IMR-90 (cell line): ENCODE measurements around the gene DPF3. TPM values are rescaled to one million over a fixed set of nuclear protein-coding genes. Genes with fewer than 3 reads are reported as not detected.

Source experiments
- ATAC-seq: fragments of 200-7000 bp; cut with Tn5 transposase; 2 replicates; pipeline ENCODE4 v1.9.1; 2020; ENCODE audit warnings: low read depth, mild to moderate bottlenecking, moderate library complexity
- BruUV-seq: library from RNA; stranded (reverse); fragments of 400-500 nt; replicated peaks from 2 replicates; lab custom pipeline; 2021; lab: Mats Ljungman, UMichigan
- CTCF ChIA-PET: fragments of 300-600 bp; formaldehyde crosslinking; extraction: SDS; loops from one replicate; lab custom pipeline; 2021; ENCODE audit warnings: antibody characterized with exemption; lab: Yijun Ruan, JAX
- POLR2A ChIA-PET: fragments of 300-600 bp; sonication (Branson Sonifier 250); formaldehyde crosslinking; loops from one replicate; lab custom pipeline; 2022; ENCODE audit warnings: antibody characterized with exemption; ENCODE audit not compliant: unreplicated experiment; lab: Charles Lee
- DNase-seq: peaks from one replicate; pipeline ENCODE4 v3.0.0; 2013
- H2AFZ ChIP-seq: replicated peaks from 2 replicates; pipeline ENCODE3; 2013; ENCODE audit warnings: low read length, mild to moderate bottlenecking; ENCODE audit not compliant: poor library complexity
- H2AK5ac ChIP-seq: 2 replicates; pipeline ENCODE4 v1.6.1; 2013; ENCODE audit warnings: low read depth, low read length, inconsistent platforms
- H2AK9ac ChIP-seq: replicated peaks from 2 replicates; pipeline ENCODE3; 2013; ENCODE audit warnings: mild to moderate bottlenecking, low read depth, low read length, moderate library complexity; ENCODE audit not compliant: poor library complexity
- H2BK120ac ChIP-seq: 2 replicates; pipeline ENCODE4 v1.6.1; 2013; ENCODE audit warnings: low read depth, low read length, inconsistent platforms
- H2BK15ac ChIP-seq: 3 replicates; pipeline ENCODE4 v1.6.1; 2013; ENCODE audit warnings: low read depth, low read length, inconsistent platforms
- H2BK20ac ChIP-seq: 2 replicates; pipeline ENCODE4 v1.6.1; 2013; ENCODE audit warnings: low read depth, mild to moderate bottlenecking, inconsistent platforms, low read length, moderate library complexity
- H2BK5ac ChIP-seq: 2 replicates; pipeline ENCODE4 v1.6.1; 2013; ENCODE audit warnings: mild to moderate bottlenecking, low read depth, low read length, inconsistent platforms; ENCODE audit not compliant: poor library complexity, severe bottlenecking
- H3K14ac ChIP-seq: replicated peaks from 2 replicates; pipeline ENCODE4 v1.6.1; 2013; ENCODE audit warnings: low read depth, low read length, inconsistent platforms
- H3K18ac ChIP-seq: 2 replicates; pipeline ENCODE4 v1.6.1; 2013; ENCODE audit warnings: low read depth, low read length, control low read depth
- H3K23ac ChIP-seq: 2 replicates; pipeline ENCODE4 v1.6.1; 2013; ENCODE audit warnings: low read depth, low read length, inconsistent platforms
- H3K27ac ChIP-seq: 2 replicates; pipeline ENCODE4 v1.5.1; 2013; ENCODE audit warnings: mild to moderate bottlenecking, control low read depth, low read length; ENCODE audit not compliant: insufficient read depth
- H3K27me3 ChIP-seq: 2 replicates; pipeline ENCODE4 v1.6.1; 2013; ENCODE audit warnings: low read length; ENCODE audit not compliant: control insufficient read depth, insufficient read depth
- H3K36me3 ChIP-seq: 2 replicates; pipeline ENCODE4 v1.6.1; 2013; ENCODE audit warnings: low read length, mixed read lengths; ENCODE audit not compliant: control insufficient read depth, insufficient read depth
- H3K4ac ChIP-seq: 2 replicates; pipeline ENCODE4 v1.6.1; 2013; ENCODE audit warnings: low read depth, low read length, inconsistent platforms
- H3K4me1 ChIP-seq: 2 replicates; pipeline ENCODE4 v1.6.1; 2013; ENCODE audit warnings: low read length, mixed read lengths; ENCODE audit not compliant: control insufficient read depth, insufficient read depth
- H3K4me2 ChIP-seq: 2 replicates; pipeline ENCODE4 v1.6.1; 2013; ENCODE audit warnings: low read depth, mild to moderate bottlenecking, control low read depth, low read length, moderate library complexity
- H3K4me3 ChIP-seq: 2 replicates; pipeline ENCODE4 v1.5.1; 2013; ENCODE audit warnings: low read depth, mild to moderate bottlenecking, control low read depth, low read length, moderate library complexity; ENCODE audit not compliant: insufficient read depth
- H3K56ac ChIP-seq: 2 replicates; pipeline ENCODE4 v1.6.1; 2013; ENCODE audit warnings: low read length, inconsistent platforms; ENCODE audit not compliant: insufficient read depth; ENCODE audit errors: extremely low read depth
- H3K79me1 ChIP-seq, 2 experiments: 2 replicates each; pipeline ENCODE4 v1.6.1; 2013; ENCODE audit warnings: low read length in 2 of 2, inconsistent platforms in 1 of 2, low read depth in 1 of 2
- H3K9ac ChIP-seq: 2 replicates; pipeline ENCODE4 v1.6.1; 2013; ENCODE audit warnings: low read depth, low read length, control low read depth
- H3K9me1 ChIP-seq: 2 replicates; pipeline ENCODE4 v1.6.1; 2013; ENCODE audit warnings: low read length, inconsistent platforms; ENCODE audit not compliant: insufficient read depth
- H3K9me3 ChIP-seq: 2 replicates; pipeline ENCODE4 v1.6.1; 2013; ENCODE audit warnings: low read length; ENCODE audit not compliant: control insufficient read depth, insufficient read depth
- H4K20me1 ChIP-seq: 2 replicates; pipeline ENCODE4 v1.6.1; 2013; ENCODE audit warnings: low read length, inconsistent platforms; ENCODE audit not compliant: insufficient read depth
- H4K5ac ChIP-seq: 2 replicates; pipeline ENCODE4 v1.6.1; 2013; ENCODE audit warnings: mild to moderate bottlenecking, low read depth, low read length, control low read depth
- H4K8ac ChIP-seq, 2 experiments: 2 replicates each; pipeline ENCODE4 v1.6.1; 2013; ENCODE audit warnings: low read depth in 2 of 2, low read length in 2 of 2, control low read depth in 1 of 2, inconsistent platforms in 1 of 2
- H4K91ac ChIP-seq: 2 replicates; pipeline ENCODE4 v1.6.1; 2013; ENCODE audit warnings: low read depth, low read length, inconsistent platforms; ENCODE audit not compliant: insufficient read depth
- CEBPB ChIP-seq: IDR thresholded peaks from 2 replicates; pipeline ENCODE4 v1.6.1; 2012; ENCODE audit warnings: low read depth, low read length, improper control_type of control experiment
- FOS ChIP-seq: fragments of 150-350 bp; IDR thresholded peaks from 2 replicates; pipeline ENCODE4 v1.6.1; 2016; ENCODE audit warnings: low read depth, low read length
- NFE2L2 ChIP-seq: fragments of 150-350 bp; IDR thresholded peaks from 2 replicates; pipeline ENCODE4 v1.6.1; 2016; ENCODE audit warnings: low read depth, mild to moderate bottlenecking, low read length
- WGBS, 2 experiments: methylation state at CpG; one replicate each; pipeline versions ENCODE4 v1.1.5 to v1.1.7; 2013; ENCODE audit warnings: missing lambda C conversion rate in 2 of 2; ENCODE audit not compliant: insufficient read length in 1 of 2; ENCODE audit errors: extremely low coverage in 2 of 2; 5-methylcytosine and 5-hydroxymethylcytosine counted together
- dilution Hi-C: fragments of 300-500 bp; cut with HindIII; formaldehyde crosslinking; loops from one replicate; pipeline ENCODE4 v1.14.3; 2018; ENCODE audit warnings: low sequenced_read_pairs; ENCODE audit not compliant: unreplicated experiment
- in situ Hi-C: fragments of 300-500 bp; cut with MboI; formaldehyde crosslinking; loops from 3 replicates; pipeline ENCODE4 v1.14.3; 2019; ENCODE audit warnings: low sequenced_read_pairs, inconsistent platforms, mixed read lengths
- intact Hi-C: fragments of 100-400 bp; cut with micrococcal nuclease; formaldehyde crosslinking; loops from 2 replicates; pipeline ENCODE4 v1.10.0; 2022
- polyA plus RNA-seq, 3 experiments: library from polyadenylated mRNA; depleted of rRNA; stranded (reverse); fragments of >200 nt; gene quantifications; 2 replicates each; pipeline ENCODE4 v1.2.3, GENCODE V29; 2012; ENCODE audit warnings: low replicate concordance in 1 of 3
- total RNA-seq: library from RNA; depleted of rRNA; stranded (reverse); fragments of >200 nt; gene quantifications from 2 replicates; pipeline ENCODE4 v1.2.3, GENCODE V29; 2012

Gene DPF3
- total and polyA plus RNA-seq, 2 of the 4 experiments (the other 2 are of a cell fraction) = 30.5 to 32.8 TPM

GRCh38 chr14:72745546-72745945 lies 148.4 kb downstream of the DPF3 start:
- peak overlapping the region; percentile 63 for H2AK5ac ChIP-seq
- H3K4ac ChIP-seq = peak overlapping the region; percentile 93
- H4K8ac ChIP-seq = peak overlapping the region; percentile 36 to 87
- no peaks in the 10 kb centered on the region for H4K20me1 ChIP-seq
- peak overlapping the region; percentile 83 for H4K91ac ChIP-seq
- in situ Hi-C loops = no loop called here
- peak overlapping the region; percentile 78 for H3K27ac ChIP-seq
- DNase-seq = peak; percentile 89
- TF ChIP-seq NFE2L2 = no peak
- TF ChIP-seq FOS = peak; percentile 53
- no peak for TF ChIP-seq CEBPB
- H3K14ac ChIP-seq = peak overlapping the region; percentile 82; the same call in 1 of the 2 replicates
- H3K9me1 ChIP-seq = peaks cover 31% of the 10 kb centered on the region
- no peaks in the 10 kb centered on the region for H3K9me3 ChIP-seq
- peak overlapping the region; percentile 14; the same call in 1 of the 2 replicates for H3K9ac ChIP-seq
- H3K18ac ChIP-seq = peak overlapping the region; percentile 34
- peak; percentile 85 for ATAC-seq
- H3K23ac ChIP-seq = peak overlapping the region; percentile 35; the same call in 1 of the 2 replicates
- H3K27me3 ChIP-seq = no peaks in the 10 kb centered on the region
- peaks cover 26% of the 10 kb centered on the region for H3K4me1 ChIP-seq
- H3K4me2 ChIP-seq = peak overlapping the region; percentile 23; the same call in 1 of the 2 replicates
- peaks cover 6 to 31% of the 10 kb centered on the region in 2 experiments; a peak in 2 of 4 replicates for H3K79me1 ChIP-seq
- dilution Hi-C loops = no loop called here
- ChIA-PET CTCF (interaction anchor here (0.6 to 1.3 kb wide), 2 partner anchors 9 to 106 kb away, joined by 4 read pairs; no protein-coding TSS in a partner anchor), POLR2A (no interaction called here)
- H2BK5ac ChIP-seq = peak overlapping the region; percentile 78
- peak overlapping the region; percentile 36; the same call in 1 of the 2 replicates for H4K5ac ChIP-seq
- peak overlapping the region; percentile 45 for H3K56ac ChIP-seq
- intact Hi-C loops = loop anchor here (5.0 kb wide), 2 partner anchors 147 to 228 kb away; partner anchors contain the start of gene DPF3
- WGBS, 2 experiments = no CpG with 5 or more reads among the region's 5 CpGs
- H3K36me3 ChIP-seq = 0 out of 2 replicates have a peak, but pooled peaks cover 2% of the 10 kb centered on the region
- H2AK9ac ChIP-seq = peak overlapping the region; percentile 88
- no TSS peak for BruUV-seq
- H2AFZ ChIP-seq = peak overlapping the region; percentile 60
- no peak overlapping the region for H3K4me3 ChIP-seq
- peak overlapping the region; percentile 83 for H2BK20ac ChIP-seq
- peak overlapping the region; percentile 48; the same call in 1 of the 3 replicates for H2BK15ac ChIP-seq
- H2BK120ac ChIP-seq = peak overlapping the region; percentile 68
